Activated CD4-positive, alpha-beta T cell treated with anti-CD3 and anti-CD28 coated beads for 48 hours (primary cell): ENCODE measurements around the gene NKX1-1.

ENCODE experiments used
- DNase-seq: peaks from one replicate; pipeline ENCODE4 v3.0.0-alpha.2; 2020

NKX1-1 gene

DNA sequence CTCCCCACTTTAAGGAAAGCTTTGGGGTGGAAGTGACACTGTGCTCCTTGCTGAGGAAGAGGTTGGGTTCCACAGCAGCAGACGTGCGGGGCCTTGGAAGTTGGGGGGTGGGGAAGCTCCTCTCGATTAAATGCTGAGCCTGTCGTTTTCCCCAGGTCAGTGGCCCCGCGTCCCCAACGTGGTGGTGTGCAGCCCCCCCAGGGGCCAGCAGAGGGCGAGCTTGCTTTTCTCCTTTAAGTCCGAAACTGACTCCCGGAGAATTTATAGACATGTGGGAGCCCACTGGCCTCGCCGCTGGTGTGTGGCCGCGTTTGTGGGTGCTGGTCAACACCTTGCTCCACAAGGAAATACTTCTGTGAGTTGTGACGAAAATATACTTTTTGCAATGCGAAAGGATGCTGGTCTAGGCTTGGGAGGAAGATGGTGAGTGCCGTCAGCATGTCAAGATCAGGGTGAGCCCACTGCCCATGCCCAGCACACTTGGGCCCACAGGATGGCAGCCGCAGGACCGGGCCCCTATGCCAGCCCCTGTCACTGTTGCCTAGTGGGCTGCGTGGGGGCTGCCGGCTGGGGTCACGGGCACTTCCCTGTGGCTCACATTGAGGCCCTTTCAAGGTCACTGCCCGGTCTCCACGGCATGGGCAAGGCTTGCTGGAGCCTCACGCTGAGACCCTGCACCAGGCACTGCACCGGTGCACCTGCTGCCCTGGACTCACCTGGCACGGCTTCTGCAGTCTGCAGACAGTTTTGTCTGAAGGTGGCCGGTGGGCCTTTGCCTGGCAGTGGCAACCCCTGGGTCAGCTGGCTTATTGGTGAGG, 49.9 kb downstream of the NKX1-1 start:
- DNase-seq, result peak; percentile 68

DNA sequence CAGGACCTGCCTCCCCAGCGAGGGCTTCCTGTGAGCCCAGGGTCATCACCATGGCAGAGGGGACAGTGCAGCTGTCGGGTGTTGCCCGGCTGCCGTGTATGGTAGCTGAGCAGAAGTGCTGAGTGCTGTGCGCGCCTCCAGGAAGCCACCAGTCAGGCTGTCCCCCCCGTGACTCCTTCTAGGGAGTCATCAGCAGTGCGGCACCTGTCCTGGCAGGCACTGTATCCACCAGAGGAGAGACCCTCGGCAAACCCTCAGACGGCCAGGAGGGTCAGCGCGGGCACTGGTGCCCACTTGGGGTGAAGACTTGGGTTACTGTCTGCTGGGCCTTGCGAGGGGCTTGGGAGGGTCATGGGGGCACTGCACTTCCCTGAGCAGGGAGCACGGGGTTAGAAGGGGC, 50.9 kb downstream of the NKX1-1 start:
- DNase-seq, result no peak

DNA sequence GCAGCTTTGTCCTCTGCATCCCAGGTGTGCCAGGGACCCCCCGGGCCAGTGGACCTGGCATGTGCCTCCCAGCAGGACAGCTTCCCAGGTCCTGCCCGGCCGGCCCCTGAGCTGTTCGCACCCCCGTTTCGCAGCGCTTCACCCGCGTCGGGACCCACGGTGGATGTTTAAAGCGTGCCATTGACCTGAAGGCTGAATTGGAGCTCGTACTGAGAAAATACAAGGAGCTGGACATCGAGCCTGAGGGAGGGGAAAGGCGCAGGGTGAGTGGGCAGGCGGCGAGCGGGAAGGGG, 51.3 kb downstream of the NKX1-1 start:
- no peak for DNase-seq

GRCh38 chr4:1354136-1354982, 51.9 kb downstream of the NKX1-1 start:
- no peak for DNase-seq

DNA sequence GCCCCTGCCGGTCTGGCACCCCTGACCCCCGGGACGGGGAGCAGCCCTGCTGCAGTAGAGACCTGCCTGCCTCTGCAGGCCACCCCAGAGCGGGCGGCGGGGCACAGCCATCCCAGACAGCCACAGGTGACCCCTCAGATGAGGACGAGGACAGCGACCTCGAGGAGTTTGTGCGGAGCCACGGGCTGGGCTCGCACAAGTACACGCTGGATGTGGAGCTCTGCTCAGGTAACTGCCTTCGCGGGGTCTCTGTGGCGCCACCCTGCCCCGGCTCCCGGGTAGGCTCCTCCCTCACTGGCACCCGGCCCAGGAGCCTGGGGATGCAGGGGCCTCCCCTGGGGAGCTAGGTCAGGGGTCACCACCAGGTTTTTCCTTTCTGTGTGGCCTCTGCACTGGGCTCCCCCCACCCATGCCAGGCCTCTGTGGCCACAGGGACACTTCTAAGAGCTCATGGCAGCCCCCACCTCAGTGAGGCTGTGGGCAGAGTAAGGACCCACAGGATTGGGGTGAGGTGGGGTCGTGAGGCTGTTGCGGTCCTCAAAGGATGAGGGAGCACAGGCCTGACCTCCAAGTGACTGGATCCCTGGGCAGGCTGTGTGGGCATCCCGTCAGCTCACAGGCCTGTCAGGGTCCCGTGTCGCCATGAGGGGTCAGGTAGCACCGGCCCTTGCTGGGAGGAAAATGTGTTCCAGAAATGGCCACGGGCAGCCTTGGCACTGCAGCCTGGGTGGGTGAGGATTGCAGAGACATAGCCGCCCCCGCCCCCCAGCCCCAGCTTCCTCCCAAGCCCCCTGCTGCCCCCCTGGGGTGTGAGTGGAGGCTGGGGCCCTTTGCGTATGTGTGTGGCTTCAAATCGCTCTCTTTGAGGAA, 52.8 kb downstream of the NKX1-1 start:
- DNase-seq, result no peak
